Endothelial cell (in vitro differentiated cells): ENCODE data around the gene SPSB1. TPM values are rescaled to one million over a fixed set of nuclear protein-coding genes. Genes with fewer than 3 reads are reported as not detected.

ENCODE experiments used
- DNase-seq: peaks from one replicate; pipeline ENCODE4 v3.0.0; 2021; ENCODE audit warnings: low spot score
- H3K27ac Mint-ChIP-seq: one replicate; pipeline ENCODE4 v1.8.0; 2021; ENCODE audit warnings: mixed read lengths, inconsistent platforms; ENCODE audit not compliant: unreplicated experiment
- H3K27me3 Mint-ChIP-seq: one replicate; pipeline ENCODE4 v1.8.0; 2021; ENCODE audit warnings: mild to moderate bottlenecking, moderate library complexity, mixed read lengths, inconsistent platforms; ENCODE audit not compliant: unreplicated experiment
- H3K36me3 Mint-ChIP-seq: one replicate; pipeline ENCODE4 v1.8.0; 2021; ENCODE audit warnings: mild to moderate bottlenecking, low read depth, mixed read lengths, inconsistent platforms; ENCODE audit not compliant: unreplicated experiment
- H3K4me1 Mint-ChIP-seq: one replicate; pipeline ENCODE4 v1.8.0; 2021; ENCODE audit warnings: mild to moderate bottlenecking, mixed read lengths, inconsistent platforms; ENCODE audit not compliant: unreplicated experiment
- H3K4me3 Mint-ChIP-seq: one replicate; pipeline ENCODE4 v1.8.0; 2021; ENCODE audit warnings: mild to moderate bottlenecking, mixed read lengths, inconsistent platforms; ENCODE audit not compliant: unreplicated experiment
- H3K9me3 Mint-ChIP-seq: one replicate; pipeline ENCODE4 v1.8.0; 2021; ENCODE audit warnings: mixed read lengths, inconsistent platforms; ENCODE audit not compliant: unreplicated experiment
- total RNA-seq: library from RNA; stranded (reverse); fragmentation: NEBNext Ultra II Directional; extraction: Animal tissue kit (Norgen Biotek cat#: 25700); gene quantifications from one replicate; pipeline ENCODE4 v1.2.1, GENCODE V29; 2021; ENCODE audit not compliant: unreplicated experiment
- TF ChIP-seq, protein P1 (sequence below): fragments of 200-600 bp; sonication (generic); IDR thresholded peaks from one replicate; pipeline ENCODE4 v1.5.0; 2021; ENCODE audit warnings: antibody characterized with exemption; ENCODE audit not compliant: unreplicated experiment

SPSB1 gene
- total RNA-seq, 1 donor from 2014 or later, result 8.1 TPM

DNA sequence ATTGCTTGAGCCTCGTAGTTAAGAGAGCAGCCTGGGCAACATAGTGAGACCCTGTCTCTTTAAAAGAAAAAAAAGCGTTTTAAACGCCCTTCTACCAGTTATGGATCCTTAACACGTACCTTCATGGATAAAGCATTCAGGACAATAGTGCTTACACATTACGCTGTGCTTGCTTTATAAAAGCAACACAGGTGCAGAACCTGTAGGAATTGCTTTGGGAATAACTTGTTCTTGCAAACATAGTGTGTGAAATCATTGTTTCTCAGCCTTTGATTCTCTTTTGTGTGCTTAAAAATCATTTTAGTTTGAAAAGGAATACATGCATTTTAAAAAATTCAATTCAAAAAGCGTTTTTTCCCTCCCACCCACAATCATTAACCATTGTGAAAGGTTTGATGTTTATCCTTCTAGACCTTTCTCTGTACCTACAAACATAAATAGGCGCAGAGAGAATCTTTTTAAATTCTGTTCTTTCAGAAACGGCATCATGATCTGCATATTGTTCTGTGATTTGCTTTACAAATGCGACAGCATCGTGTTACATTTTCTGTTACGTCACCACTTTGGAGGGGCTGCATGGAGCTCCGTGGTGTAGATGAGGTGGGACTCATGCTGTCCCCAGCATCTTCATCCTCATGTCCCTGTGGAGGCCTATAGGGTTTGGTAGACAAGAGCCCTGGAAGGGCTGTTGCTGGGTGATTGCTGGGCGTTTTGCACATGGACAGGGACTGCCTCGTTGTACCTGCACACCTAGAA lies 54.6 kb downstream of the SPSB1 start:
- no peak for DNase-seq
- Mint-ChIP-seq H3K4me3 (no peak overlapping the region), H3K4me1 (peaks cover 3% of the 10 kb centered on the region), H3K27me3 (peaks cover 4% of the 10 kb centered on the region), H3K27ac (no peak overlapping the region), H3K9me3 (no peaks in the 10 kb centered on the region), H3K36me3 (no peaks in the 10 kb centered on the region)
- TF ChIP-seq, protein P1, sequence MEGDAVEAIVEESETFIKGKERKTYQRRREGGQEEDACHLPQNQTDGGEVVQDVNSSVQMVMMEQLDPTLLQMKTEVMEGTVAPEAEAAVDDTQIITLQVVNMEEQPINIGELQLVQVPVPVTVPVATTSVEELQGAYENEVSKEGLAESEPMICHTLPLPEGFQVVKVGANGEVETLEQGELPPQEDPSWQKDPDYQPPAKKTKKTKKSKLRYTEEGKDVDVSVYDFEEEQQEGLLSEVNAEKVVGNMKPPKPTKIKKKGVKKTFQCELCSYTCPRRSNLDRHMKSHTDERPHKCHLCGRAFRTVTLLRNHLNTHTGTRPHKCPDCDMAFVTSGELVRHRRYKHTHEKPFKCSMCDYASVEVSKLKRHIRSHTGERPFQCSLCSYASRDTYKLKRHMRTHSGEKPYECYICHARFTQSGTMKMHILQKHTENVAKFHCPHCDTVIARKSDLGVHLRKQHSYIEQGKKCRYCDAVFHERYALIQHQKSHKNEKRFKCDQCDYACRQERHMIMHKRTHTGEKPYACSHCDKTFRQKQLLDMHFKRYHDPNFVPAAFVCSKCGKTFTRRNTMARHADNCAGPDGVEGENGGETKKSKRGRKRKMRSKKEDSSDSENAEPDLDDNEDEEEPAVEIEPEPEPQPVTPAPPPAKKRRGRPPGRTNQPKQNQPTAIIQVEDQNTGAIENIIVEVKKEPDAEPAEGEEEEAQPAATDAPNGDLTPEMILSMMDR, result no peak

DNA sequence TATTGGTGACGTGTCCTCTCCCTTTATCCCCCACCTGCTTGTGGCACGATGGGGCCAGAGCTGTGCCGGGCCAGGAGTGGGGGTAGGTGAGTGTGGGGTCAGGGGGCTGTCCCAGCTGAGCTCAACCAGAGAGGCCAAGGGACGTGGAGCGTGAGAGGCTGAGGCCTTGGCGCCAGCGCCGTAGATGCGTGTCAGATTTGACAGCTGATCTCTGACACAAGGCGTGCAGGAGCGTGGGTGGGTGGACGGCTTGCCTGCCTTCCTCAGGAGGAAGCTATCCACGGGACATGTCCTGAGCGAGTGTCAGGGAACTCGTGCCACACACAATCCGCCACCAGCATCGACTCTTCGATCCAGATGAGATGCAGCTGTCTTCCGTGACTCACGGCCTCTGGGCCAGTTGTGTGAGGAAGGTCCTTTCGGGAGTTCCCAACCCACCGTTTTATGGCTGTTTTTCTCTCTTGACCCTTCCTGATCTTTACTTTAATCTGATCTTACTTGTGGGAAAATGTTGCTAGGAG lies 56.7 kb downstream of the SPSB1 start:
- H3K27ac Mint-ChIP-seq, result no peak overlapping the region
- peaks cover 3% of the 10 kb centered on the region for H3K4me1 Mint-ChIP-seq
- no peaks in the 10 kb centered on the region for H3K9me3 Mint-ChIP-seq
- DNase-seq, result no peak
- TF ChIP-seq, protein P1, result no peak
- H3K4me3 Mint-ChIP-seq, result peak overlapping the region; percentile 63
- H3K36me3 Mint-ChIP-seq, result no peaks in the 10 kb centered on the region
- no peaks in the 10 kb centered on the region for H3K27me3 Mint-ChIP-seq

DNA sequence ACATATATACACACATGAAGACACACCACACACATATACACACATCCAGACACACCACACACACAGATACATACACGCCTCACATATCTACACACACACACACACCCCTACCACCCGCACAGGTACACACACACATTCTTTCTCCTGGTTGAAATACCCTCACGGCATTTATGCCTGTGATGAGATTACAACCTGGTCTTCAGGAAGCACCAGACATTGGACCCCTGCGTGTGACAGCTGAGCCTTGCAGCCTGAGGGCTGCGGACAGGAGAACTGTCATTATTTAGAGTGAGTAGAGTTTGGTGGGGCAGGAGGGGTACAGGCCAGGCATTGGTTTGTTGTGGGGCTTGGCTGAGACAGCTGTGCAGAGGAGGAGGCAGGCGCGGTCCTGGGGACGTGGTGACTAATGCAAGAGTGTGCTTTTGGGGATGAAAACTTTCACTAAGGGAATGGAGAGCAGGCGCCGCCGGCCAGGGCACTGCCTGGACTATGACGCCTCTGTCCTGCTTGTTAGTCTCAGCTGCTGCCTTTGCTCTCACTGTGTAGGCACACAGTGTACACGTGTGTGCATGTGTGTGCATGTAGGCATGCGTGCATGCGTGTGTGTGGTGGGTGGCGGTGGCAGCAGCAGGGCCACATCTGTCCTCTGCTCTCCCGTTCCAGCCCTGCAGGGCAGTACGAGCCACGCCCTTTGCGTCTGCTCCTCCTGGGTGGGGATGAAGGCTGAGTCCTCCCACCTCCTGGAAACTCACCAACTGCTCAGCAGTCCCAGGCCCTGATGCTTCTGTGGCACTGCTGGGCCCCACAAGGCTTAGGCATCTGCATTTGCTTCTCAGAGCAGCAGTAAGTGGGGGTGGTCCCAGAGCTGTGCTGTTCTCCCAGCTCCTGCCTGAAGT lies 57.6 kb downstream of the SPSB1 start:
- Mint-ChIP-seq H3K9me3 (no peaks in the 10 kb centered on the region), H3K4me3 (no peak overlapping the region), H3K36me3 (no peaks in the 10 kb centered on the region), H3K4me1 (peaks cover 3% of the 10 kb centered on the region), H3K27me3 (no peaks in the 10 kb centered on the region), H3K27ac (no peak overlapping the region)
- DNase-seq, result no peak
- TF ChIP-seq, protein P1, result no peak

DNA sequence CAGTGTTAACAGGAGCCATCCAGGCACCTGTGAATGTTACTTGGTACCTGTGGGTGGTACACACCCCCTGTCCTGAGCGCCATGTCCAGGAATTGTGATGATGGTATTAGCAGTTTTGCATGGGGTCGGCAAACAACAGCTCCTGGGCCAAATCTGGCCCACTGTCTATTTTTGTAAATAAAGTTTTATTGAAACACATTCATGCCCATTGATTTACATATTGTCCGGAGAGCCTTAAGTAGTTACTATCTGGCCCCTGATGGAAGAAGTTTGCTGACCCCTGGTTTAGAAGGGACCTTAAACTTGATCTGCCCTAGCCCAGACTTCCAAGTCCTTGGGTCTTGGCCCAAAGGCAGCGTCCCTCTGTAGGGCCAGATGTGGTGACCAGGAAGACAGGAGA lies 58.3 kb downstream of the SPSB1 start:
- H3K4me1 Mint-ChIP-seq, result peaks cover 3% of the 10 kb centered on the region
- no peak overlapping the region for H3K27ac Mint-ChIP-seq
- no peaks in the 10 kb centered on the region for H3K27me3 Mint-ChIP-seq
- TF ChIP-seq, protein P1, result no peak
- H3K4me3 Mint-ChIP-seq, result no peak overlapping the region
- no peaks in the 10 kb centered on the region for H3K9me3 Mint-ChIP-seq
- DNase-seq, result no peak
- peaks cover 5% of the 10 kb centered on the region for H3K36me3 Mint-ChIP-seq
